Right atrium auricular region (tissue), 2 donors: Measurements from ENCODE around the gene ALDH3A2. TPM values are rescaled to one million over a fixed set of nuclear protein-coding genes. Genes with fewer than 3 reads are reported as not detected.

ENCODE experiments used
- DNase-seq: peaks from one replicate; pipeline ENCODE4 v3.0.0-alpha.2; 2019; ENCODE audit warnings: low spot score
- H3K27ac ChIP-seq, 2 donors: fragments of 200-600 bp; sonication (generic); 1 replicate in 1 of 2; 2 replicates in 1 of 2; pipeline ENCODE4 v1.5.1; 2016 to 2019
- H3K27me3 ChIP-seq, 2 donors: fragments of 200-600 bp; sonication (generic); one replicate each; pipeline versions ENCODE4 v1.5.1 to v1.6.0; 2017 to 2019
- H3K36me3 ChIP-seq: fragments of 200-600 bp; sonication (generic); one replicate; pipeline ENCODE4 v1.5.1; 2016
- H3K4me1 ChIP-seq, 2 donors: fragments of 200-600 bp; sonication (generic); one replicate each; pipeline versions ENCODE4 v1.5.1 to v1.6.0; 2017 to 2019
- H3K4me3 ChIP-seq, 2 donors: fragments of 200-600 bp; sonication (generic); 1 replicate in 1 of 2; 2 replicates in 1 of 2; pipeline ENCODE4 v1.5.1; 2017 to 2019; ENCODE audit warnings: mild to moderate bottlenecking in 1 of 2, moderate library complexity in 1 of 2
- H3K9me3 ChIP-seq, 2 donors: fragments of 200-600 bp; sonication (generic); one replicate each; pipeline ENCODE4 v1.5.1; 2019
- total RNA-seq, 2 donors: library from RNA; depleted of rRNA; stranded (reverse); fragments of >200 nt; gene quantifications; one replicate each; pipeline ENCODE4 v1.1.0, GENCODE V29; 2016
- TF ChIP-seq, protein P1 (sequence below), 2 donors: fragments of 200-600 bp; sonication (generic); IDR thresholded peaks; one replicate each; pipeline ENCODE4 v1.5.1; 2019; ENCODE audit warnings: antibody characterized with exemption in 2 of 2

Gene ALDH3A2
- total RNA-seq, 2 donors from 2014 or later: 45.8 to 52.3 TPM

DNA sequence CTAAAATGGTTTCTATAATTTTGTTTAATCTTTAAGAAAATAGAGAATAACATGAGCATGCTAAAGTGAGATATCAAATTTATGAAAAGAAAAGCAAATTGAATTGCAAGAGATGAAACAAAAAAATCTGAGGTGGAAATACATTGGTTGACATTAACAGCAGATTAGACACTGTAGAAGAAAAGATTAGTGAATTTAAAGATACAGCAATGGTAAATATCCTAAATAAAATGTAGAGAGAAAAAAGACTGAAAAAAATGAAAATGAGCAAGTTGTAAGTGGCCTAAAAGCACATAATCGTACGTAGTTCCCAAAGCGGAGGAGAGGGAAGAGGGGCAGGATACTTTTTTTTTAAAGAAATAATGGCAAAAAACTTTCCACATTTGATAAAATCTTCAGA, 30.5 kb upstream of the ALDH3A2 start:
- no peaks in the 10 kb centered on the region for H3K27me3 ChIP-seq
- no peak for DNase-seq
- H3K4me1 ChIP-seq: no peaks in the 10 kb centered on the region
- H3K36me3 ChIP-seq: no peaks in the 10 kb centered on the region
- TF ChIP-seq, protein P1, sequence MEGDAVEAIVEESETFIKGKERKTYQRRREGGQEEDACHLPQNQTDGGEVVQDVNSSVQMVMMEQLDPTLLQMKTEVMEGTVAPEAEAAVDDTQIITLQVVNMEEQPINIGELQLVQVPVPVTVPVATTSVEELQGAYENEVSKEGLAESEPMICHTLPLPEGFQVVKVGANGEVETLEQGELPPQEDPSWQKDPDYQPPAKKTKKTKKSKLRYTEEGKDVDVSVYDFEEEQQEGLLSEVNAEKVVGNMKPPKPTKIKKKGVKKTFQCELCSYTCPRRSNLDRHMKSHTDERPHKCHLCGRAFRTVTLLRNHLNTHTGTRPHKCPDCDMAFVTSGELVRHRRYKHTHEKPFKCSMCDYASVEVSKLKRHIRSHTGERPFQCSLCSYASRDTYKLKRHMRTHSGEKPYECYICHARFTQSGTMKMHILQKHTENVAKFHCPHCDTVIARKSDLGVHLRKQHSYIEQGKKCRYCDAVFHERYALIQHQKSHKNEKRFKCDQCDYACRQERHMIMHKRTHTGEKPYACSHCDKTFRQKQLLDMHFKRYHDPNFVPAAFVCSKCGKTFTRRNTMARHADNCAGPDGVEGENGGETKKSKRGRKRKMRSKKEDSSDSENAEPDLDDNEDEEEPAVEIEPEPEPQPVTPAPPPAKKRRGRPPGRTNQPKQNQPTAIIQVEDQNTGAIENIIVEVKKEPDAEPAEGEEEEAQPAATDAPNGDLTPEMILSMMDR (IDR thresholded peaks at IDR 0.05): no peak
- H3K27ac ChIP-seq: no peak overlapping the region
- H3K4me3 ChIP-seq: no peak overlapping the region
- H3K9me3 ChIP-seq: peaks cover 4 to 40% of the 10 kb centered on the region in 2 donors

DNA sequence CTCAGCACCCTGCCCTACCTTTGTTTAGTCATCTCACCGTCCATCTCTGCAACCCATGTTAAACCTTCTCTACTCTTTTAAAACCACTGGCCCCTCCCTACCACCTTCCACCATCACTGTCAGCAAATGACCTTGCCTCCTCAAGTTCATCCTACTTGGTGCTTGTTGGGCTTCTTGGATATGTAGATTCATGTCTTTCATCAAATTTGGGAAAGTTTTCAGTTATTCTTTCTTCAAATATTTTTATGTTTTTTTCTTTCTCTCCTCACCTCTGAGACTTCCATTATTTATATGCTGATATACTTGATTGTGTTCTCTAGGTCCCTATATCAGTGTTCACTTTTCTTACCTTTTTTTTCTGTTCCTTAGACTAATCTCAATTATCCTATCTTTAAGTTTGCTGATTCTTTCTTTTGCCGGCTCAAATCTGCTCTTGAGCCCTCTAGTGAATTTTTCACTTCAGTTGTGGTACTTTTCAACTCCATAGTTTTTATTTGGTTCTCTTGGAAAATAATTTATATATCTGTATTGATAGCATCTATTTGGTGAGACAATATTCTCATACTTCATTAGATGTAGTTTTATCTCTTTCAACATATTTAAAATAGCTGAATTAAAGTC, 28.7 kb upstream of the ALDH3A2 start:
- Histone ChIP-seq H3K27me3 (no peaks in the 10 kb centered on the region), H3K9me3 (peaks cover 4 to 40% of the 10 kb centered on the region in 2 donors)

DNA sequence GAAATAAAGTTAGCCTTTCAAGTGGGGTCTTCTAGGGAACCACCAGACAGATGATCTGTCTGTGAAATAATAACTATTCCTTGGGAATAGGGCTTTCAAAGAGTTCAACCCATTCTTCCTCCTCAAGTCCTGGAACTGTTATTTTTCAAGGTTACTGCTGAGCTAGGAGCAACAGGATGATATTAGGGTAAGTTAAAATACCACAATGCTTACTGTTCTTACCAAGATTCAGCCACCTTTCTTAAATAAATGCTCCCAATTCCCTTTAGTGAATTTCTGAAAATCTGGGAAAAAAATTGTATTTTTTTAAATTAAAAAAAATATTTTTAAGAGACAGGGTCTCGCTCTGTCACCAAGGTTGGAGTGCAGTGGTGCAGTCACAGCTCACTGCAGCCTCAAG, 26.9 kb upstream of the ALDH3A2 start:
- H3K27me3 ChIP-seq: no peaks in the 10 kb centered on the region
- no peak overlapping the region for H3K4me3 ChIP-seq
- TF ChIP-seq, protein P1 (IDR thresholded peaks at IDR 0.05): no peak
- no peak overlapping the region for H3K27ac ChIP-seq
- H3K9me3 ChIP-seq: peaks cover 4 to 40% of the 10 kb centered on the region in 2 donors
- DNase-seq: no peak
- H3K4me1 ChIP-seq: no peaks in the 10 kb centered on the region
- H3K36me3 ChIP-seq: no peaks in the 10 kb centered on the region

More for the DNA sequence above, 28.7 kb upstream of the ALDH3A2 start:
- Histone ChIP-seq H3K27ac (no peak overlapping the region), H3K4me3 (no peak overlapping the region), H3K36me3 (no peaks in the 10 kb centered on the region), H3K4me1 (no peaks in the 10 kb centered on the region)
- DNase-seq: no peak
- TF ChIP-seq, protein P1 (IDR thresholded peaks at IDR 0.05): no peak

DNA sequence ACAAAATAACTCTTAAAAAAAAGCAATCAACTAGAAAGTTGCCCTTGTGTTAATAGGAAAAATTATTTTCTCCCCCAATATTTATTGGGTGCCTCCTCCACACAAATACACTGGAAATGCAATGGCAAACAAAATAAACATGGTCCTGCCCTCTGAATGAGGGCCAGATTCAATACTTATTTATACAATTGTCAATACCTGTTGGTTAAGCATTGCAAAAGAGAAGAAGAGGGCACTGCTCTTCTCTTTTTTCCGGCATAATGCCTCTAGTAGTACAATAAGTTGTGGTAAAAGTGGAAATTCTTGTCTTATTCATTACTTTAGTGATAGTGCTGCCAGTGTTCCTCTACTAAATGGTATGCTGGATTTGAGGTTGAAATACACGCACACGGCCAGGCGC, 22.5 kb upstream of the ALDH3A2 start:
- Histone ChIP-seq H3K4me3 (no peak overlapping the region), H3K27me3 (no peaks in the 10 kb centered on the region), H3K4me1 (no peaks in the 10 kb centered on the region), H3K27ac (no peak overlapping the region), H3K9me3 (peaks cover 0 to 3% of the 10 kb centered on the region in 2 donors), H3K36me3 (no peaks in the 10 kb centered on the region)
- TF ChIP-seq, protein P1 (IDR thresholded peaks at IDR 0.05): no peak
- no peak for DNase-seq

DNA sequence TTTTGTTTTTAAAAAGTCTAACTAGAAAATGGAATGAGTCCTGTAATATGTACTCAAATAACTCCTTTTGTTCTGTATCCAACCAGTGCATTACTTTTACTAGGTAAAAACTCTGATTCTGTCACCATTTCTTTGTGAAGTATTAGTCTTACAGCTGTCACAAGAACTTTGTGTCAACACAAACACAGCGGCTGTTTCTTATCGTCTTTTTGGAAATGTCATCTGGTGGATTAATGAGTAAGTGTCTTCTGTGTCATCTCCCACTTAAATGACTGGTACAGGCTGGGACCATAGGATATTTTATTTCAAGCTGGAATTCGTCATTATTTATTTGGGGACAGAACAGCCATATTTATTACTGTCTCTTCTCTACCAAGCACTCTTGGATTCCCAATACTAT, 19.1 kb upstream of the ALDH3A2 start:
- Histone ChIP-seq H3K4me3 (no peak overlapping the region), H3K27ac (no peak overlapping the region), H3K4me1 (no peaks in the 10 kb centered on the region), H3K27me3 (no peaks in the 10 kb centered on the region), H3K9me3 (no peaks in the 10 kb centered on the region), H3K36me3 (no peaks in the 10 kb centered on the region)
- TF ChIP-seq, protein P1 (IDR thresholded peaks at IDR 0.05): no peak
- DNase-seq: no peak

DNA sequence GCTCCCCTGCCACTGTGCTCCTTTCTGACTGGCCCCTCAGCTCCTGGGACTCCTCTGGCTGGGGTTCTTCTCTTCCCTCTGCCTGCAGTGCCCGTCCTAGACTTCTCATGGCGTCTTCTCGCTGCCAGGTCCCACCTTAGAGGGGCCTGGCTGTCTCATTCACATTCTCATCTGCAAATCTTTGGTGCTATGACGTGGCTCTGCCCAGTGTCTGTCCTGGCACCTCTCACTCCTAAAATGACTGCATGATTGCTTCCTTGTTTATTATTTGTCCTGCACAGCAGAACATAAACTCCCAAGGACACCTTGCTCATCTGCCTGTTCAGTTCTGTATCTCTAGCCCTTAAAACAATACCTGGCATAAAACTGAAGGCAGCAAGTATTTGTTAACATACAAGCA, 18.5 kb upstream of the ALDH3A2 start:
- Histone ChIP-seq H3K27me3 (no peaks in the 10 kb centered on the region), H3K9me3 (no peaks in the 10 kb centered on the region), H3K36me3 (no peaks in the 10 kb centered on the region), H3K27ac (no peak overlapping the region), H3K4me3 (no peak overlapping the region), H3K4me1 (no peaks in the 10 kb centered on the region)
- DNase-seq: no peak
- TF ChIP-seq, protein P1 (IDR thresholded peaks at IDR 0.05): no peak
